Measurements from ENCODE around the gene GUCD1.

GUCD1 gene

GRCh38 chr22:24589518-24590030 is 34.6 kb upstream of the GUCD1 start:
- DNase-seq, result no peak

GRCh38 chr22:24588757-24589481 is 34.0 kb upstream of the GUCD1 start:
- DNase-seq, result no peak

- no peak for DNase-seq
These were observed 33.4 kb upstream of the GUCD1 start for GRCh38 chr22:24588381-24588756.

GRCh38 chr22:24587948-24588347 is 33.0 kb upstream of the GUCD1 start:
- DNase-seq, result no peak

GRCh38 chr22:24587251-24587650 is 32.3 kb upstream of the GUCD1 start:
- DNase-seq, result no peak

- DNase-seq, result no peak
These were observed 31.1 kb upstream of the GUCD1 start for GRCh38 chr22:24585927-24586546.

- DNase-seq, result no peak
These were observed 30.5 kb upstream of the GUCD1 start for GRCh38 chr22:24585461-24585860.

- DNase-seq, result no peak
These were observed 30.0 kb upstream of the GUCD1 start for GRCh38 chr22:24584871-24585411.

GRCh38 chr22:24584166-24584790 is 29.3 kb upstream of the GUCD1 start:
- no peak for DNase-seq

- DNase-seq, result peak; percentile 56
These were observed 28.6 kb upstream of the GUCD1 start for GRCh38 chr22:24583221-24584165.

- DNase-seq, result no peak
These were observed 27.3 kb upstream of the GUCD1 start for GRCh38 chr22:24582056-24582814.

- DNase-seq, result no peak
These were observed 25.3 kb upstream of the GUCD1 start for GRCh38 chr22:24580276-24580675.

GRCh38 chr22:24579258-24579601 is 24.3 kb upstream of the GUCD1 start:
- peak; percentile 23 for DNase-seq

GRCh38 chr22:24578355-24579257 is 23.7 kb upstream of the GUCD1 start:
- peak; percentile 26 for DNase-seq

- no peak for DNase-seq
These were observed 21.8 kb upstream of the GUCD1 start for GRCh38 chr22:24576778-24577177.

GRCh38 chr22:24571266-24571665 is 16.3 kb upstream of the GUCD1 start:
- no peak for DNase-seq

- DNase-seq, result no peak
These were observed 12.7 kb upstream of the GUCD1 start for GRCh38 chr22:24567668-24568067.

- DNase-seq, result no peak
These were observed 12.1 kb upstream of the GUCD1 start for GRCh38 chr22:24566899-24567511.

GRCh38 chr22:24565077-24565476 is 10.1 kb upstream of the GUCD1 start:
- no peak for DNase-seq

GRCh38 chr22:24564376-24565058 is 9.6 kb upstream of the GUCD1 start:
- no peak for DNase-seq
